AG09309 (cell line): ENCODE measurements around the gene OBSL1.
A peak's percentile ranks its signal among the peaks of the same experiment; 100 is the strongest.

Source experiments
- DNase-seq: peaks from one replicate; pipeline ENCODE4 v3.0.0-alpha.2; 2010; ENCODE audit warnings: low read depth
- H3K4me3 ChIP-seq: 2 replicates; pipeline ENCODE4 v1.5.1; 2011; ENCODE audit warnings: mild to moderate bottlenecking, low read depth, low read length, moderate library complexity; ENCODE audit not compliant: control insufficient read depth
- TF ChIP-seq, protein P1 (sequence below): IDR thresholded peaks from 2 replicates; pipeline ENCODE4 v1.5.1; 2011; ENCODE audit warnings: mild to moderate bottlenecking, low read depth, low read length, inconsistent platforms; ENCODE audit not compliant: insufficient read depth, control insufficient read depth; ENCODE audit errors: missing control alignments

OBSL1 gene

DNA sequence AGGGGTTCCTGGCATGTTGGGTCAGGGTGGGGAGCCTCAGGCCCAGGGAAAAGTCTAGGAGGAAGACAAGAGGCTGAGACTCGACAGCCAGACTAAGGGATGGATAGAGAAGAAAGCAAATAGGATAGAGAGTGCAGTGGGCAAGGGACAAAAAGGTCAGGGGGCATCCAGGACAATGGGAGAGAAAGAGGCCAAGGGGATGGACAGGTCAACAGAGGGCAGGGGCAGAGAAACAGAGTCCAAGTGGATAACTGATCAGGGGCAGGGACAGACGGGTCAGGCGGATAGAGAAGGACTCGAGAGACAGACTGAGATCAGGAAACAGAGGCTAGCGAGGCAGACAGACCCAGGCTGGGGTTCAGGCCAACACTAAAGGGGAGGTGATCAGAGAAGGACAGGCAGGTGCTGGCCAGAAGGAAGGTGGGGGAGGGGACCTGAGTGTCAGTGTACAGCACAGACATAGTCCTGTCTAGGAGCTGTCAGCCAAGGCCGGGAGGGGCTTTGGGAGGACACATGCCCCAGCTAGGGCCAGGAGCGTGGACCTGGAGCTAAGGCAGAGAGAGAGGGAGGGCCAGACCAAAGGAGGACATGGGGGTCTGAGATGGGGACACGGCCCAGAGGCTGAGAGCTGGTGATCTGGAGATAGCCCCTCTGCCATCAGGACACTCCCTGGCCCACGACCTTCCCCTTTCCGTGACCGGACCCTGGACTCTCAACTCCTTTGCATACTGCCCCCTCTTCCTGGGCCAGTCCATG is 44.8 kb downstream of the OBSL1 start:
- DNase-seq, result no peak
- TF ChIP-seq, protein P1, sequence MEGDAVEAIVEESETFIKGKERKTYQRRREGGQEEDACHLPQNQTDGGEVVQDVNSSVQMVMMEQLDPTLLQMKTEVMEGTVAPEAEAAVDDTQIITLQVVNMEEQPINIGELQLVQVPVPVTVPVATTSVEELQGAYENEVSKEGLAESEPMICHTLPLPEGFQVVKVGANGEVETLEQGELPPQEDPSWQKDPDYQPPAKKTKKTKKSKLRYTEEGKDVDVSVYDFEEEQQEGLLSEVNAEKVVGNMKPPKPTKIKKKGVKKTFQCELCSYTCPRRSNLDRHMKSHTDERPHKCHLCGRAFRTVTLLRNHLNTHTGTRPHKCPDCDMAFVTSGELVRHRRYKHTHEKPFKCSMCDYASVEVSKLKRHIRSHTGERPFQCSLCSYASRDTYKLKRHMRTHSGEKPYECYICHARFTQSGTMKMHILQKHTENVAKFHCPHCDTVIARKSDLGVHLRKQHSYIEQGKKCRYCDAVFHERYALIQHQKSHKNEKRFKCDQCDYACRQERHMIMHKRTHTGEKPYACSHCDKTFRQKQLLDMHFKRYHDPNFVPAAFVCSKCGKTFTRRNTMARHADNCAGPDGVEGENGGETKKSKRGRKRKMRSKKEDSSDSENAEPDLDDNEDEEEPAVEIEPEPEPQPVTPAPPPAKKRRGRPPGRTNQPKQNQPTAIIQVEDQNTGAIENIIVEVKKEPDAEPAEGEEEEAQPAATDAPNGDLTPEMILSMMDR, result no peak
- H3K4me3 ChIP-seq, result no peak overlapping the region

DNA sequence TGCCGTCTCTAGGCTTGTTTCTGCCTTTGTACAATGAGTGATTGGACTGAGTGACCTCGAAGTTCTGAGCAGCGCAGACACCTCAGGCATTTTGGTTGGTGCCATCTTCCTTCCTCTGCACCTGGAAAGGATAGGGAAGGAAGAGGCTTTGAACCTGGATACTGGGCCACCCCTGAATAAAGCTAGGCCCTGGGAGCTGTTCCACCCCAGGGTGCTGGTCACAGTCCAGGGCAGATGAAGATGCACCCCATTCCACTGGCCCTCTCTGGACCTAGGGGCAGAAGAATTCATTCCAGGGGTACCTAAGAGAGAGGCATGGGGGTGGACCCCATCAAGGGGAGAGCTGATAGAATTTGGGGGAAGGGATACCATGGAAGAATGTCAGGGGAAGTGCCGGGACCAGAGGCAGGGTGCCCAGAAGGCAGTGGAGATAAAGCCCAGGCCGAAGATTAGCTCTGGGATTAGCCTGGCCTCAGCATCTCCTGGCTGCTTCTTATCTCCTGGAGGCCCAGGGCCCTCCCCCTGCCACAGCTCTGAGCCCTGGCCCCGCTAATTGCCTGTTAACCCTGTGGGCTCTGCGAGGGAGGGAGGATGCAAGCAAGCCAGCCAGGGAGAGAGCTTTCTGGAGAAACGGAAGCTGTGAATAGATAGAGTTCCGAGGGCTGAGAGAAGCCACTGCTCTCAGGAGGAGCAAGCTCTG is 45.7 kb downstream of the OBSL1 start:
- H3K4me3 ChIP-seq, result no peak overlapping the region
- DNase-seq, result no peak
- TF ChIP-seq, protein P1, result no peak

DNA sequence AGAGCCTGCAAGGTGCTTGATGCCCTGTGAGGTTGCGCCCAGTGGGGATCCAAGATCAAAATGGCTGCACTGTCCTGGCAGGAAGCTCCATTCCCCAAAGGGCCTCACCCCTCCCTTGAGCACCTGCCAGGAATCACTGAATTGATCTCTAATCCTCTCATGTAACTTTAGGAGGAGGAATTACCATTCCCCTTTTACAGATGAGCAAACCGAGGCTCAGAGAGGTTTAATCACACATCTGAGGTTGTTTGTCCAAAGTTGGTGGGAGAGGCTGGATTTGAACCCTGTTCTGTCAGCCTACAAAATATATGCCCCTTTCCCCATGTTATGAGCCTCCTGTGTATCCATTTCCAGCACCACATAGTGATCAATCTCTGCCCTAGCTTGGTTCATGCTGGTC is 46.5 kb downstream of the OBSL1 start:
- no peak for DNase-seq
- H3K4me3 ChIP-seq, result no peak overlapping the region
- TF ChIP-seq, protein P1, result no peak

DNA sequence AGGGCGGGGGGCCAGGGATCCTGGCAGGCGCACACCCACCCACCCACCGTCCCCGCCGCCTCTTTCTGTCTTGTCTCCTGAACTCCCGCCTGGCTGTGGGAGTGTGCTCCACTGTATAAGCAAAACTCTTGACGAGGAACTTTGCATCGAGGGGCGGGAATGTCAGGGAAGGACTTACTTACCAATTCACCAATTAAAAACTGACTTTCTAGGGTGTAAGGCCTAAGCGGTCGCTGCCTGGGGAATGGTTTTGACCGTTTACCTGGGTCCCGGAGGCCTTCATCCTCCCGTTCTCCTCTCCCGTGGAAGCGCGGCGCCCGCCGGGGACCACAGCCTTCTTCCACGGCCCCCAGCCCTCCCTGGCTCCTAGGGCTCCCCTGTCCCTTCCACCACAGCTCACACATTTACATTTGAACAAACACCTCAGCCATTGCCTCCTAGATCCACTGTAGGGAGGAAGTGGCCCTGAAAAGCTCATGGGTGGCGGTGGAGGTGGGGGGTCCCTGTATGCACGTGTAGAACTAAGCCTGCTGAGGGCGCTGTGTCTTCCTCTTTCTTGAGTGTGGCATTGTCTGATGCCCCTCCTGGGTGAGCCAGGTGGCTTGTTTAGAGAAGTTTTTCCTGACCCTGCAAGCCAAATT is 48.2 kb downstream of the OBSL1 start:
- no peak for DNase-seq
- no peak overlapping the region for H3K4me3 ChIP-seq
- TF ChIP-seq, protein P1, result no peak

DNA sequence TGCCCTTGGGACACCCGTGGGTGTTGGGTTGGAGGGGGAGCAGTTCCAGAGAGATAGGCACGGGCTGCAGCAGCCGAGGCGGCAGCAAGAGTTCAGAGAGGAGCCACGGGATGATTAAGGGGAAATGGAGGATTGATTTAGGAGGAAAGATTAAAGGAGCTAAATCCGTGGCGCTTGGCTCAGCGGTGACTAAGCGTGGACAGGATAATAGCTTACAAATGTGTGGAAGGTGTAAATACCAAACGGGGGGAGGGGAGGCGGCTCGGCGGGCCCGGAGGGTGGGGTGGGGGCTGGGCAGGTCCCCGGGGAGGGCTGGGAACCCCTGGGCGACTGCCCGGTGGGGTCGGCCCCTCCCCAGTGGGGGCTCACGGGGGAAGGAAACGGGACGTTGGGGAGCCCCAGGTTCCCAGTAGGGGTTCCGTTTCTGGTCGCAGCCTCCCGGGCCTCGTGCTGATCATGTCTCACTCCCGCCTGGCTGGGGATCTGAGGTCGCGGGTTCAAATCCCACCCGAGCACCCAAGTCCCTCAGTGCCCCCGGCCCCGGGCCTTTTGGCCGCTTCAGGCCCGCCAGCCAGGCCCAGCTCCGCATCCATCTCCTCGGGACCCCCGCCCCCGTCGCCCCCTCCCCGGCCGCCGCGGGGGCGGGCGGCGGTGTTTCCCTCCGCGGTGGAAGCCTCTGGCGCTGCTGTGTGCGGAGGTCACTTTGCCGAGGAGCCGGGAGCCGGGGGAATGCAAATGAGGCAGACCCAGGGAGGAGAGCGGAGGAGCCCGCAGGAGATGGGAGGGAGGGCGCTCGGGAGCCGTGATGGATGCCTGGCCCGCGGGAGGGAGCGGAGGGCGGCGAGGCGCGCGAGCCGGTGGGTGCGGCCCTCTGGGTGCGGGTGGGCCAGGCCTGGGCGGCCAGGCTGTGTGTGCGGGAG is 49.0 kb downstream of the OBSL1 start:
- TF ChIP-seq, protein P1, result no peak
- no peak overlapping the region for H3K4me3 ChIP-seq
- peak; percentile 48 for DNase-seq
